WTC11 (cell line): ENCODE data around the gene OPCML. TPM values are rescaled to one million over a fixed set of nuclear protein-coding genes. Genes with fewer than 3 reads are reported as not detected.

ENCODE experiments used
- ATAC-seq: fragments of 200-7000 bp; cut with Tn5 transposase; 2 replicates; pipeline ENCODE4 v1.10.0; 2021; ENCODE audit warnings: mild to moderate bottlenecking, moderate library complexity
- CTCF ChIA-PET: fragments of 300-600 bp; sonication (Branson Sonifier 250); formaldehyde crosslinking; loops from one replicate; lab custom pipeline; 2021; ENCODE audit warnings: antibody characterized with exemption; lab: Charles Lee
- POLR2A ChIA-PET: fragments of 350-600 bp; sonication (Branson Sonifier 250); formaldehyde crosslinking; loops from one replicate; lab custom pipeline; 2021; ENCODE audit warnings: antibody characterized with exemption; lab: Charles Lee
- DNase-seq: peaks from one replicate; pipeline ENCODE4 v3.0.0; 2021; ENCODE audit warnings: low spot score
- H3K27ac Mint-ChIP-seq: 2 replicates; pipeline ENCODE4 v1.8.0; 2021; ENCODE audit warnings: mixed read lengths
- H3K27me3 Mint-ChIP-seq: 2 replicates; pipeline ENCODE4 v1.8.0; 2021; ENCODE audit warnings: low read depth, mild to moderate bottlenecking, moderate library complexity, mixed read lengths
- H3K36me3 Mint-ChIP-seq: 2 replicates; pipeline ENCODE4 v1.8.0; 2021; ENCODE audit warnings: mixed read lengths
- H3K4me1 Mint-ChIP-seq: 2 replicates; pipeline ENCODE4 v1.8.0; 2022; ENCODE audit warnings: mixed read lengths
- H3K4me3 Mint-ChIP-seq: 2 replicates; pipeline ENCODE4 v1.8.0; 2021; ENCODE audit warnings: mild to moderate bottlenecking, moderate library complexity, mixed read lengths
- H3K9me3 Mint-ChIP-seq: 2 replicates; pipeline ENCODE4 v1.8.0; 2021; ENCODE audit warnings: mixed read lengths
- ATF1 ChIP-seq: sonication (generic); formaldehyde crosslinking; IDR thresholded peaks from 2 replicates; pipeline ENCODE4 v1.8.1; 2023; ENCODE audit warnings: mild to moderate bottlenecking, moderate library complexity, missing genetic modification reagents
- CBFB ChIP-seq: sonication (generic); formaldehyde crosslinking; IDR thresholded peaks from 2 replicates; pipeline ENCODE4 v1.8.1; 2022; ENCODE audit warnings: mild to moderate bottlenecking, low read depth, missing genetic modification reagents
- CREB1 ChIP-seq: sonication (generic); formaldehyde crosslinking; IDR thresholded peaks from 2 replicates; pipeline ENCODE4 v1.8.0; 2023; ENCODE audit warnings: mild to moderate bottlenecking, missing genetic modification reagents
- CREM ChIP-seq: sonication (generic); formaldehyde crosslinking; IDR thresholded peaks from 2 replicates; pipeline ENCODE4 v1.8.1; 2022; ENCODE audit warnings: mild to moderate bottlenecking, missing genetic modification reagents, moderate library complexity
- EMX1 ChIP-seq: fragments of 250-450 bp; sonication (Bioruptor Pico); IDR thresholded peaks from 2 replicates; pipeline ENCODE4 v1.8.0; 2021; ENCODE audit warnings: mild to moderate bottlenecking
- ETV6 ChIP-seq: sonication (generic); formaldehyde crosslinking; IDR thresholded peaks from 2 replicates; pipeline ENCODE4 v1.8.1; 2022; ENCODE audit warnings: mild to moderate bottlenecking, missing genetic modification reagents
- FOXK1 ChIP-seq: sonication (generic); formaldehyde crosslinking; IDR thresholded peaks from 2 replicates; pipeline ENCODE4 v1.8.0; 2022; ENCODE audit warnings: mild to moderate bottlenecking, moderate library complexity, missing genetic modification reagents
- FOXP1 ChIP-seq: sonication (generic); formaldehyde crosslinking; IDR thresholded peaks from 2 replicates; pipeline ENCODE4 v1.8.0; 2022; ENCODE audit warnings: missing genetic modification reagents, mild to moderate bottlenecking, moderate library complexity, borderline replicate concordance
- GTF2I ChIP-seq: fragments of 250-450 bp; sonication (Bioruptor Pico); conservative IDR thresholded peaks from 2 replicates; pipeline ENCODE4 v1.4.0; 2021; ENCODE audit warnings: mild to moderate bottlenecking
- HMGA2 ChIP-seq: fragments of 250-450 bp; sonication (Bioruptor Pico); IDR thresholded peaks from 2 replicates; pipeline ENCODE4 v1.4.0; 2021; ENCODE audit warnings: mild to moderate bottlenecking, moderate library complexity
- JAZF1 ChIP-seq: fragments of 250-450 bp; sonication (Bioruptor Pico); IDR thresholded peaks from 2 replicates; pipeline ENCODE4 v1.9.0; 2021; ENCODE audit warnings: moderate library complexity, mild to moderate bottlenecking, inconsistent platforms
- JUN ChIP-seq: sonication (generic); formaldehyde crosslinking; IDR thresholded peaks from 2 replicates; pipeline ENCODE4 v1.8.0; 2023; ENCODE audit warnings: mild to moderate bottlenecking, missing genetic modification reagents
- MYBL2 ChIP-seq: sonication (generic); formaldehyde crosslinking; IDR thresholded peaks from 2 replicates; pipeline ENCODE4 v1.8.1; 2023; ENCODE audit warnings: mild to moderate bottlenecking, moderate library complexity, missing genetic modification reagents
- NFYB ChIP-seq: sonication (generic); formaldehyde crosslinking; conservative IDR thresholded peaks from 2 replicates; pipeline ENCODE4 v1.8.0; 2022; ENCODE audit warnings: low read depth, missing genetic modification reagents
- NR3C1 ChIP-seq: sonication (generic); formaldehyde crosslinking; conservative IDR thresholded peaks from 2 replicates; pipeline ENCODE4 v1.8.1; 2023; ENCODE audit warnings: low read depth, mild to moderate bottlenecking, missing genetic modification reagents
- PRDM15 ChIP-seq: sonication (generic); formaldehyde crosslinking; IDR thresholded peaks from 2 replicates; pipeline ENCODE4 v1.8.0; 2022; ENCODE audit warnings: missing genetic modification reagents
- RELA ChIP-seq: sonication (generic); formaldehyde crosslinking; IDR thresholded peaks from 2 replicates; pipeline ENCODE4 v1.8.1; 2022; ENCODE audit warnings: missing genetic modification reagents, mild to moderate bottlenecking, borderline replicate concordance
- RORB ChIP-seq: fragments of 250-450 bp; sonication (Bioruptor Pico); IDR thresholded peaks from 2 replicates; pipeline ENCODE4 v1.9.0; 2021; ENCODE audit warnings: mild to moderate bottlenecking
- SMAD3 ChIP-seq: sonication (generic); formaldehyde crosslinking; IDR thresholded peaks from 2 replicates; pipeline ENCODE4 v1.8.0; 2022; ENCODE audit warnings: missing genetic modification reagents, mild to moderate bottlenecking, borderline replicate concordance
- SOX15 ChIP-seq: fragments of 250-450 bp; sonication (Bioruptor Pico); IDR thresholded peaks from 2 replicates; pipeline ENCODE4 v1.9.0; 2021; ENCODE audit warnings: mild to moderate bottlenecking
- ZBTB21 ChIP-seq: sonication (generic); formaldehyde crosslinking; IDR thresholded peaks from 2 replicates; pipeline ENCODE4 v1.8.1; 2023; ENCODE audit warnings: mild to moderate bottlenecking, missing genetic modification reagents, borderline replicate concordance
- ZNF416 ChIP-seq: fragments of 250-450 bp; sonication (Bioruptor Pico); IDR thresholded peaks from 2 replicates; pipeline ENCODE4 v1.9.0; 2021; ENCODE audit warnings: mild to moderate bottlenecking, inconsistent platforms
- ZNF671 ChIP-seq: fragments of 250-450 bp; sonication (Bioruptor Pico); IDR thresholded peaks from 2 replicates; pipeline ENCODE4 v1.8.0; 2021; ENCODE audit warnings: mild to moderate bottlenecking
- total RNA-seq: library from RNA; stranded (reverse); gene quantifications from 3 replicates; pipeline ENCODE4 v1.2.3, GENCODE V29; 2021
- TF ChIP-seq, protein P1 (sequence below): fragments of 250-450 bp; sonication (Bioruptor Pico); conservative IDR thresholded peaks from 2 replicates; pipeline ENCODE4 v1.9.0; 2021; ENCODE audit warnings: mild to moderate bottlenecking
- TF ChIP-seq, protein P2 (sequence below): sonication (generic); formaldehyde crosslinking; IDR thresholded peaks from 2 replicates; pipeline ENCODE4 v1.8.1; 2022; ENCODE audit warnings: mild to moderate bottlenecking, missing genetic modification reagents, moderate library complexity, borderline replicate concordance
- TF ChIP-seq, protein P3 (sequence below): sonication (generic); formaldehyde crosslinking; IDR thresholded peaks from 2 replicates; pipeline ENCODE4 v1.8.1; 2023; ENCODE audit warnings: mild to moderate bottlenecking, missing genetic modification reagents
- TF ChIP-seq, protein P4 (sequence below): sonication (generic); formaldehyde crosslinking; IDR thresholded peaks from 2 replicates; pipeline ENCODE4 v1.8.0; 2022; ENCODE audit warnings: mild to moderate bottlenecking, missing genetic modification reagents

The OPCML gene
- total RNA-seq, 1 experiment from 2014 or later = 1.5 TPM

DNA sequence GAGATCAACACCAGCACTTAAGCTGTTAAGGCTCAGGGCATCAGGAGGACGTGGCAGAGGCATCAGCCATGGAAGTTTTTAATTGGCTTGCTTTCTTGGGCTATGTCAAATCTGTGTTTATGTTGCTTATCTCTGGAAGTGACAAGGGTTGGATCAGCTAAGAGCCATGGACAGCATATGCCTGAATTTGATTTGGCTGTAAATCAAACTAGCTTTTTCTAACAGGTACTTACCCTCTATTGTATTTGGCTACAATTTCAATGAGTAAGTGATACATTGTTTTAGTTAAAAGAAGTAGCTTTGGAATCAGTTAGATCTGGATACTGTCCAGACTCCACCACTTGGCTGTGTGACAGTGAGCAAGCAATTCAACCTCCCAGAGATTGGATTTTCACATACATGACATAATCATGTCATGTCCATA lies 936.6 kb downstream of the OPCML start:
- Mint-ChIP-seq H3K27ac (no peak overlapping the region), H3K4me3 (no peak overlapping the region), H3K36me3 (no peaks in the 10 kb centered on the region), H3K27me3 (no peaks in the 10 kb centered on the region), H3K9me3 (no peaks in the 10 kb centered on the region), H3K4me1 (no peaks in the 10 kb centered on the region)
- POLR2A ChIA-PET = no interaction called here
- no peak for ATAC-seq
- CTCF ChIA-PET = interaction anchor here (1.3 kb wide), 1 partner anchor 345 kb away, joined by 3 read pairs; no protein-coding TSS in a partner anchor
- TF ChIP-seq ZBTB21 (CRISPR knock-in tag) (no peak), ATF1 (no peak), FOXP1 (no peak), FOXK1 (CRISPR knock-in tag) (no peak), EMX1 (CRISPR knock-in tag) (no peak), ETV6 (no peak), JUN (CRISPR knock-in tag) (no peak), GTF2I (CRISPR knock-in tag) (no peak)
- TF ChIP-seq, protein P1, sequence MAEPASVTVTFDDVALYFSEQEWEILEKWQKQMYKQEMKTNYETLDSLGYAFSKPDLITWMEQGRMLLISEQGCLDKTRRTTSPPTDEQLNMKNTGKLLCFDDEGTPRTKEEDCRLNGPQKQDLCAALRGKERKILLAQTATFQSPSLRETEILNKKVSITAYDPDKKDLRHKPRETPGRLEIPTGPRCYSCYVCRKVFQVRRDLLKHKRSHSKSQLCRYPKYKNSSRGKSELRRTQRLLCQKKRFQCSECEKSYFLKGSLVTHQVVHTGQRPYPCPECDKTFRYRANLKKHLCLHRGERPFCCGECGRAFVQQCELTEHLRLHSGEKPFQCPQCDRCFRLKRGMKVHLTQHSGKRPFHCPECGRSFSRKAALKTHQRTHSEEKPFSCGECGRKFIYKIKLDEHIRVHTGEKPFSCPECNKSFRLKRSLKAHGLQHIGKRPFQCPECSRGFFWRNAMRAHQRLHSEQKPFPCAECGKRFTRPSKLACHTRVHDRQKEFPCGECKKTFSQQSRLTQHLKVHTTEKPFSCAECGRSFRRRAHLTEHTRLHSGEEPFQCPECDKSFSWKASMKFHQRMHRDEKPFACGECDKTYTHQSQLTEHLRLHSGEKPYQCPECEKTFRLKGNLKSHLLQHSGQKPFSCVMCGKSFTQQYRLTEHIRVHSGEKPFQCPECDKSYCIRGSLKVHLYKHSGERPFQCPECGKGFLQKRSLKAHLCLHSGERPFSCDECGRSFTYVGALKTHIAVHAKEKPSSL (CRISPR knock-in tag) = no peak
- TF ChIP-seq, protein P2, sequence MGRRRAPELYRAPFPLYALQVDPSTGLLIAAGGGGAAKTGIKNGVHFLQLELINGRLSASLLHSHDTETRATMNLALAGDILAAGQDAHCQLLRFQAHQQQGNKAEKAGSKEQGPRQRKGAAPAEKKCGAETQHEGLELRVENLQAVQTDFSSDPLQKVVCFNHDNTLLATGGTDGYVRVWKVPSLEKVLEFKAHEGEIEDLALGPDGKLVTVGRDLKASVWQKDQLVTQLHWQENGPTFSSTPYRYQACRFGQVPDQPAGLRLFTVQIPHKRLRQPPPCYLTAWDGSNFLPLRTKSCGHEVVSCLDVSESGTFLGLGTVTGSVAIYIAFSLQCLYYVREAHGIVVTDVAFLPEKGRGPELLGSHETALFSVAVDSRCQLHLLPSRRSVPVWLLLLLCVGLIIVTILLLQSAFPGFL (CRISPR knock-in tag) = no peak
- no peak for DNase-seq

DNA sequence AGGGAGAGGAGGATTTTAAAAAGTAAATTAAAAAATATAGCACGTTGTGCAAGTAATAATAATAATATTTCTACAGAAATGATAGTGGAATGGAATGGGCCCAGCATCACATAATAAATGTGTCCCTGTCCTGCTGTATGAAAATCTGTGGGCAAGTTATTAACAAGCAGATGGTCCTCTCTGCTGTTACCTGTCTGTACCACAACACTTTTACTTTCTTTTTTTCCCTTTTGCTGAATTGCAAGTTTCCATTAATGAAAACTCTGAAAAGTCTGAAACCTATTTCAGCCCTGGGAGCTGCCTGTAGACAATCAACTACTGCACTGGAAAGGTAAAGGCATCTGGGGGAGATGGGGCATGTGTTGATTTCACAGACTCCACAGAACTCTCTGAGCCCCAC lies 937.1 kb downstream of the OPCML start:
- Mint-ChIP-seq H3K4me1 (no peaks in the 10 kb centered on the region), H3K4me3 (no peak overlapping the region), H3K36me3 (no peaks in the 10 kb centered on the region), H3K27me3 (no peaks in the 10 kb centered on the region), H3K27ac (no peak overlapping the region), H3K9me3 (no peaks in the 10 kb centered on the region)
- TF ChIP-seq JAZF1 (CRISPR knock-in tag) = no peak
- TF ChIP-seq RORB (CRISPR knock-in tag) = no peak
- TF ChIP-seq PRDM15 = no peak
- no peak for TF ChIP-seq RELA (CRISPR knock-in tag)
- TF ChIP-seq SOX15 (CRISPR knock-in tag) = no peak
- no peak for TF ChIP-seq SMAD3 (CRISPR knock-in tag)
- TF ChIP-seq, protein P3, sequence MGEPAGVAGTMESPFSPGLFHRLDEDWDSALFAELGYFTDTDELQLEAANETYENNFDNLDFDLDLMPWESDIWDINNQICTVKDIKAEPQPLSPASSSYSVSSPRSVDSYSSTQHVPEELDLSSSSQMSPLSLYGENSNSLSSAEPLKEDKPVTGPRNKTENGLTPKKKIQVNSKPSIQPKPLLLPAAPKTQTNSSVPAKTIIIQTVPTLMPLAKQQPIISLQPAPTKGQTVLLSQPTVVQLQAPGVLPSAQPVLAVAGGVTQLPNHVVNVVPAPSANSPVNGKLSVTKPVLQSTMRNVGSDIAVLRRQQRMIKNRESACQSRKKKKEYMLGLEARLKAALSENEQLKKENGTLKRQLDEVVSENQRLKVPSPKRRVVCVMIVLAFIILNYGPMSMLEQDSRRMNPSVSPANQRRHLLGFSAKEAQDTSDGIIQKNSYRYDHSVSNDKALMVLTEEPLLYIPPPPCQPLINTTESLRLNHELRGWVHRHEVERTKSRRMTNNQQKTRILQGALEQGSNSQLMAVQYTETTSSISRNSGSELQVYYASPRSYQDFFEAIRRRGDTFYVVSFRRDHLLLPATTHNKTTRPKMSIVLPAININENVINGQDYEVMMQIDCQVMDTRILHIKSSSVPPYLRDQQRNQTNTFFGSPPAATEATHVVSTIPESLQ (CRISPR knock-in tag) = no peak
- no peak for TF ChIP-seq JUN (CRISPR knock-in tag)
- TF ChIP-seq NR3C1 = no peak
- TF ChIP-seq, protein P4, sequence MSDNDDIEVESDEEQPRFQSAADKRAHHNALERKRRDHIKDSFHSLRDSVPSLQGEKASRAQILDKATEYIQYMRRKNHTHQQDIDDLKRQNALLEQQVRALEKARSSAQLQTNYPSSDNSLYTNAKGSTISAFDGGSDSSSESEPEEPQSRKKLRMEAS (CRISPR knock-in tag) = no peak
- TF ChIP-seq MYBL2 = no peak
- TF ChIP-seq CREM (CRISPR knock-in tag) = no peak
- no peak for TF ChIP-seq CREB1 (CRISPR knock-in tag)
- no peak for TF ChIP-seq HMGA2 (CRISPR knock-in tag)
- TF ChIP-seq EMX1 (CRISPR knock-in tag) = no peak
- no peak for TF ChIP-seq CBFB
- TF ChIP-seq ZNF416 (CRISPR knock-in tag) = no peak
- TF ChIP-seq ZNF671 (CRISPR knock-in tag) = no peak
- no peak for TF ChIP-seq NFYB (CRISPR knock-in tag)
- ATAC-seq (no peak), DNase-seq (no peak)
- ChIA-PET POLR2A (no interaction called here), CTCF (interaction anchor here (1.3 kb wide), 1 partner anchor 346 kb away, joined by 3 read pairs; no protein-coding TSS in a partner anchor)
